HG02943 (cell line): ENCODE measurements around the gene ZBTB48.
"Not testable (repeated sequence)": the region's sequence is repeated elsewhere in the genome, so short reads cannot be mapped to it uniquely, and the experiment has no call there.

Experiments
- ATAC-seq: cut with Tn5 transposase; IDR thresholded peaks from one replicate; pipeline ENCODE4 v1.9.1; 2021; ENCODE audit warnings: mild to moderate bottlenecking, low read depth, moderate library complexity; ENCODE audit not compliant: unreplicated experiment

The ZBTB48 gene

DNA sequence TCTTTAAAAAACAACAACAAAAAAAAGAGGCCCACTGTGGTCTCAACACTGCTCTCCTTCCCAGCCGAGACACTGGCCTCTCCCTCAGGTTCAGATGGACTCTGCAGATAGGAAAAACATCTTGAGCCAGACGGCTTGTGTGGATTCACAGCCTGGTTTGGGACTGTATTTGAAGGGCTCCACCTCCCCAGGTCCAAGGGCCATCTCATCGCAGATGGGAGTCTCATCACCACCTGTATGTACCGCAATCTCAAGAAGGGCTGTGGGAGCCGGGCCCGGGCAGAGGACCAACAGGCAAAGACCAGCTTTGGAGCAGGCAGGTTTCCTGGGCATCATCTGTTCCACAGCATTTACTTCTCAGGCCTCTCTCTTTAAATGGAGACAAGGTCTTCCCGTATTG, 10.3 kb downstream of the ZBTB48 start:
- ATAC-seq: no peak

DNA sequence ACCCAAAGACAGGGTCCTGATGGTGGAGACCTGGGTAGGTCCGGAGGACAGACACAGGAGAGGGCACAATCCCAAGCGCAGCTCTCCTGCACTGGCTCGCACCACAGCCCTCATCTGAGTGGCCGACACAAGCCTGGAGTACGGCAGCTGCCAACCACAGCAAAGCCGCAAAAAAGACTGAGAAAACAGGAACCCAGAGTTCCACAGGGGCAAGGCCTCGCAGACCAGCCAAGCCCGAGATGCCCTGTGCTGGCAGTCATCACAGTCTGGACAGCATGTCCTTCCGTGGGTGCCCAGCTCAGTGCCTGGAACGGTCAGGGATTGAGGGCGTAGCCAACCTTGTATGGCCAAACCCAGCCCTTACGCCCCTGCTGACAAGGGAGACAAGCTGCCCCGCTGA, 11.4 kb downstream of the ZBTB48 start:
- no peak for ATAC-seq

DNA sequence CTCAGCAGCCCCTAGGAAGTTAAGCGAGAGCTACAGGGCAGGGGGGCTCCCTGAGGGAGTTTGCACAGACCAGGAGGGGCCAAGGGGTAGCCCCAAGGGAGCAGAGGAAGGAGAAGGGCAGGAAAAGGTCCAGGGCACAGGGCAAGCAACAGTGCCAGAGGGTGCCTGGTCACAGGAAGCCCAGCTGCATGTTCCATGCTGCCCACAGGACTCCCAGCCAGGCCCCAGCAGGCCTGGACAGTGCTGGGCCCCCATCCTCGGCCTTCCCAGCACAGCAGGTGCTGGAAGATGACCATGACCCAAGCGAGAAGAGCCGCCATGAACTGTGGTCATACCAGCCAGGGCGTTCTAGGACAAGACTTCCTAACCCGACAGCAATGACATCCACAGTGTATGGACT, 11.8 kb downstream of the ZBTB48 start:
- ATAC-seq: no peak

DNA sequence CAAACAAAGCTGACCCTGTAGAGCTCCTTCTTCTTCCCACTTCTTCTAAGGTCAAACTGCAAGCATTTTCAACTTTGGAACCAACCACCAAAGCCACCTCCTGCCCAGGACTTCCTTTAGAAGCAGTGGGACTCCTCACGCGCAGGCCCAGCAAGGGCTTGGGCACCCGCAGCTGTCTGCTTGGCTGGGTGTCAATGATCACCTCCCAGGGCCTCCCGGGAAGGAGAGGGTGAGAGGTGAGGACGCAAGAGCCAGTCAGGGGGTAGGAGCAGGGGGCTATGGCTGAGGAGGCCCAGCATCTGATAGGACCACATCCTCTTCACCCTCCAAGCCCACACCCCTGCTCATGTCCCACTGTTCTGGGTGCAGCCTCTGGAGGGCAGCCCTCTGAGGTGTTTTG, 12.6 kb downstream of the ZBTB48 start:
- no peak for ATAC-seq

DNA sequence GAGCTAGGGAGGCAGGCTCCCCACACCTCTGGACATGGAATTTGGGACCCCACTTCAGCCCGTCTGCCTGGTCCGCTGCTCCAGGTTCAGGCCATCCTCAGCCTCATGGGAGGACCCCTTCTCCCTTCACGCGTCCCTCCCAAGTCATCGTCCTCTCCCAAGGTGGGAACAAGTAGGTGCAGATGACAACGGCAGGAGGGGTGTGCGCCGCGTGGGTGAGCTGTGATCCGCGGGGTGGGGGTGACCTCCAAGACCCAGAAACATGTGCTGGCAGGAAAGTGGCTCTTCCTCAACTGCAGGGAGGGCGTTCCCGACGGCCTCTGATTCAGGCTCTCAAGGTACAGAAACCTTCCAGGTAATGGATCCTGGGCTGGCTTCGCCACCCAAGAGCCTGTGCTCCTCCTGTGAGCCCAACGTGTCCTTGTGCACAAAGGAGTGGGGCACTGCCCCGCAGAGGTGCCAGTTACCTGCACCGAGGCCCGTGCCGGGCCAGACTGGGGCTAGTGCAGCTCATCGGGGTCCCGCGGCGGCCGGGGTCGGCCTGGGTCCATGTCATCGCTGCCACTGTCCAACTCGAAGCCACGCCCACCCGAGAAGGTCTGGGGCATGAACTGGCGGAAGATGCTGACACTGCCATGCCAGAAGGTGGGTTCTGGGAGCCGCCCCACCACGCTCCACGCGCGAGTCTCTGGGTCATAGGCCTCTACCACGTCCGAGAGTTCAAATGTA, 13.2 kb downstream of the ZBTB48 start:
- no peak for ATAC-seq

DNA sequence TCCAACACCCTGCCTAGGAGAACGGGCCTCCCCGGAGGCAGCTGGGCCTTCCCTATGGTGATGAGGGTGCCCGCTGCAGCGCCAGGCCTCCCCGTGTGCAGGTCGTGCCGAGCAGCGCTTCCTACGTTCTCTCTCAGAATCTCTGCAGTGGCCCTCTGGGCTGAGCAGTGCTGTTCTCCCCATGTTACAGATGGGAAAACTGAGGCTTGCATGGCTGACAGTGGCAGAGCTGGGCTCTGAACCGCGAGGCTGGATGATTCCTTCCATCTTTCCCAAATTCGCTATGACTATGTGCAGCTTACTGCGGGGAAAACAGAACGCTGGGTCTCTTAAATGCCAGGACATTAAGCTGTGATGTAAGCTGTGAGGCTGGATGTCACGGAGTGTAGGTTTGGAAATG, 14.0 kb downstream of the ZBTB48 start:
- ATAC-seq: no peak

DNA sequence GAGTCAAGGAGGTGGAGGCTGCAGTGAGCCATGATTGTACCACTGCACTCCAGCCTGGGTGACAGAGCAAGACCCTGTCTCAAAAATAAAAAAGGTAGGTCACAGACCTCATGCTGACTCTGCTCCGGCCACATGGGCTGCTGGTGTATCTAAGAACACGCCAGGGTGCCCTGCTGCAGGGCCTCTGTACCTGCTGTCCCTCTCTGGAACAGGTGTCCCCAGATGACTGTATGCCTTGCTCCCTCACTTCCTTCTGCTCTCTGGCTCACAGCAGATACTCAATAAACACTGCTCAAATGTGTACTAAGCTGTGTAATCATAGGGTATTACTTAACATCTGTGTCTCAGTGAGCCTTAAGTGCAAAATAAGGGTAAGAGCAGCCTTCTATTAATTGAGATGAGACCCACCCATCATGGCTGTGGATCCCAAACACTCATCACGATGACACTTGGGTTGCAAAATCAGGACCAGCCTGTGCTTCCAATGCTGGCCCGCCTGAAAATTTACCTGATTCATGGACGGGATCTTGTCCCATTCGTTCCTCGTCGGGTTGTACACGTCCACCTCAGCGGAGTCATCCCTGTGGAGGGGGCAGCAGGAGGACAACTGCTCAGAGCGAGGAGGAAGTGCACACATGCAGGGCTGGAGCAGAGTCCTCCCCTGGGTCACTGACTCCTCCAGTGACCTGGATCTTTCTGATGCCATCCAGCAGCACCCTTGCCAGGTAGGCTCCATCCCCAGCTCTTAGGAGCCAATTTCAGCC, 15.4 kb downstream of the ZBTB48 start:
- no peak for ATAC-seq

DNA sequence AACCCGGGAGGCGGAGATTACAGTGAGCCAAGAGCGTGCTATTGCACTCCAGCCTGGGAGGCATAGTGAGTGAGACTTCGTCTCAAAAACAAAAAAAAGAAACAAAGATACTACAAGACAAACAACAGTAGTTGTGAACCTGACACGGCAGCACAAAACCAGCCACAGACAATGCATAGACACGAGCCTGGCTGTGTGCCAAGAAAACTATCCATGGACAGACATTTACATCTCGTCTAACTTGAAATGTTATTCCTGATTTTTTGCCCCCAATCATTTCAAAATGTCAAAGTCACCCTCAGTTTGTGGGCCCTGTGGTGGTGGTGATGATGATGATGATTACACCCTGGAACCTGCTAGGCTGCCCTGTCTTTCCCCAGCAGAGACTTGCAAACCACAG, 16.6 kb downstream of the ZBTB48 start:
- no peak for ATAC-seq

DNA sequence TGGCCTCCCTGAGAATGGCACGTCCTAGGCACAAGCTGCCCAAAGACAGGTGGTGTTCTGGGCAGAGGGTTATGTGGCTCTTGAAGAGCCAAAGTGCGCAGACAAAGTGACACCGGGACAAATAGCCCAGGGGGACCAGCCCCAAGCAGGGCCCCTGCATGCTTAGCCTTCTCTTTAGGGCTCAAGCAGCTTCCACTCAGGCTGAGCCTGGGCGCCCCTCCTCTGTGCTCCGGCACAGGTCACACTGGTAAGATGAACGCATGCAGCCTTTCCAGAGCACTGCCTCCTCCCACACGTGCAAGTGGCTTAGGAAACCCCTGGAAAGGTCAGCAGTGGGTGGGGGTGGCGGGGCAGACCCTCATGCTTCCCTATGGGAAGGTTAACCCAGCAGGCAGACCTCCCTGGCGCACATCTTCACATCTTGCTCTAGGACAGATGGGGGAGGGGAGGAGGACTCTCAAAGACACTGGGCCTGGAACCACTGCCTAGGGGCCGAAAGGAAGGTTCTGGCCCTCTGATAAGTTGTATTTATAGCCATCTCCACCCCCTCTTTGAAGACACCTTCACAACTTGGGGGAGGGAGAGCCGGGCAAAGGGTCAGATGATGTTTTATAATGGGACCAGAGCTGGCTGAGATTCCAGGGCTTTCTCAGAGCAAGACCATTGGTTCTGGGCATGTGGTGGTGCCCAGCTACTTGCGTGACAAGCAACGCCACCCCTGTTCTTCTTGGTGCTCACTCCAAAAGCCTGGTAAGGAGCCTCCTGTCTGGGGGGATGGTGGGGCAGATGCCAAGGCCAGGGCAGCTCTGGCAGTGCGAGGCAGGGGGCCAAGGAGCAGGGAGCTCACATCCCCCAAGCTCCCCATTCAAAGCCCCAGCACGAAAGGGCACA, 17.3 kb downstream of the ZBTB48 start:
- no peak for ATAC-seq

DNA sequence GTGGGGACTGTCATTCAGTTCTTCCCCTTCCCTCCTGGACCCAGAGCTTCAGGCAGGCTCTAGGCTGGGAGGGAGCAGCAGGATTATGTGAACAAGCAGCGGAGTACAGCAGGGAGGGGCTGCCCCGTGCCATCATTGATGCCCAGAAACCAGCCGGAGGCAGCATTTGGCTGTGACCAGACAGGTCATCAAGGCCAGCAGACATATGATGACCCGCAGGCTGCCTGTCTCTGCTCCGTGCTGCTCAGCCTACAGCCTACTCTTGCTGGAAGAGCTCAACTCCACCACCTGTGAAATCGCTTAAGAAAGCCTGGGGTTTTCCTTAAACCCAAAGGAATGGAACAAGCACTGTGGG, 18.0 kb downstream of the ZBTB48 start:
- ATAC-seq: no peak

DNA sequence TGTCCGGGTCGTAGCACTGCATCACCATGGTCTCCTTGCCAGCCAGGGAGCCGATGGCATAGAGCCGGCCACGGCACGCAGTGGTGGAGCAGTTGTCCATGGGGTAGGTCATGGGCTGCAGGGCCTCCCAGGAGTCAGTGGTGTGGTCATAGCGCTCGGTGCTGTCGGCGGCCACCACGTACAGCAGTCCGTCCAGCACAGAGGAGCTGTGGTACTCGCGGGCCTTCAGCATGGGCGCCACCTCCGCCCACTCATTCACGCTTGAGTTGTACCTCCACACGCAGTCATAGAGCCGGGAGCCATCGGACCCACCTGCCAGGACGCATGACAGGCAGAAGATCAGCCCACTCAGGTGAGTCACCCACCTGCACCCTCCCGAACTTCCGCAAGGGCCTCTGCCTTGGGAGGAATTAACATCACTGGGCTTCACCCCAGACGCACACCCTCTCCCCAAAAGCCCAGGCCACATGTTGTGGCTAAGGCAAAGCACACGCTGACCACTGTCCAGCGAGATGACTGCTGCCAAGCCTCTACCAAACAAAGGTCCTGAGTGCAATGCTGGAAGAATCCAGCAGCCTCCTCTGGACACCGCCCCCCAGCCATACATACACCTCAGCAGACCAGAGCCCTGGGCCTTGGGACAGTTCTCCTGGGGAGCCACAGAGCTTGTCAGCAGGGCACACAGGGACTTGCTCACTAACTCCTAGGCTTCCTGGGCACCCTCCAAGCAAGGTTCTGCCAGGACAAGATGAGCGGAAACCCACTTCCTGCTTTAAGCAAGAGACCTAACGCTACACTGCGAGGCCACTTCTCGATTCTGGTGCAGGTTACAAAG, 19.6 kb downstream of the ZBTB48 start:
- ATAC-seq: no peak

DNA sequence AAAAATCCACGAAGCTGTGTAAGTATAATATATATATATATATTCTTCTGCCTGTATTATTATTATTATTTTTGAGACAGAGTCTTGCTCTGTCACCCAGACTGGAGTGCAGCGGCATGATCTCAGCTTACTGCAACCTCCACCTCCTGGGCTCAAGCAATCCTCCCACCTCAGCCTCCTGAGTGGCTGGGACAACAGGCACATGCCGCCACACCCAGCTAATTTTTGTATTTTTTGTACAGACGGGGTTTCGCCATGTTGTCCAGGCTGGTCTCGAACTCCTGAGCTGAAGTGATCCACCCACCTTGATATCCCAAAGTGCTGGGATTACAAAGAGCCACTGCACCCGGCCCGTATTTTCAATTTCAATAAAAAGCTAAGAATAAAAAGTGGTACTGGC, 20.2 kb downstream of the ZBTB48 start:
- ATAC-seq: not testable (repeated sequence)

DNA sequence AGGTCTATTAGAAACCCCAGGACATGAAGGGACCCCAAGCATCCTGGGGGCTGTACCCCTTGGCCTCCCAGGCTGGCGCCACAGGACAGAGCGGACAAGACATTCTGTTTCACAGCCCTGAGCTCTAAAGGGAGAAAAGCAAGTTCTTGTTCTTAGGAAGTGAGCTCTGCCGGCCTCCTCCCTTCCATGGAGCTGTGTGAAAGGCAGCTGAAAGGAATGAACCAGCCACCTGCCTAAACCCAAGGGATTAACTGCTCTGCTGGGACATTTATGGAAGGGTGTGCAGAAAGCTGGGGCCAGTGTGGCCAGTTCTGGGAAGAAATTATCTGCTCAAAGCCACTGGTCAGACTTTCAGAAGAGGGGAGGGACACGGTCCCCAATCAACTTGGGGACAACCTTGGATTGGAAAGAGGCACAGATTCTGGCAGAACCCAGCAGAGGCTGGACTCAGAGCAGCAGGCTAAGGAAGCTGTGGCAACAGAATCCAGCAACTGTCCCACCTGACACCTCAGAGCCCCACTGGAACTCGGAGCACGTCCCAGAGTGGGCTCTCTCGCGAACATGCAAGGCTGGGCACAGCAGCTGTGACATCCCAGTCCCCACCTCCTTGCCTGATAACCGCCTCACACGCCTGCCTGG, 20.7 kb downstream of the ZBTB48 start:
- ATAC-seq: no peak

DNA sequence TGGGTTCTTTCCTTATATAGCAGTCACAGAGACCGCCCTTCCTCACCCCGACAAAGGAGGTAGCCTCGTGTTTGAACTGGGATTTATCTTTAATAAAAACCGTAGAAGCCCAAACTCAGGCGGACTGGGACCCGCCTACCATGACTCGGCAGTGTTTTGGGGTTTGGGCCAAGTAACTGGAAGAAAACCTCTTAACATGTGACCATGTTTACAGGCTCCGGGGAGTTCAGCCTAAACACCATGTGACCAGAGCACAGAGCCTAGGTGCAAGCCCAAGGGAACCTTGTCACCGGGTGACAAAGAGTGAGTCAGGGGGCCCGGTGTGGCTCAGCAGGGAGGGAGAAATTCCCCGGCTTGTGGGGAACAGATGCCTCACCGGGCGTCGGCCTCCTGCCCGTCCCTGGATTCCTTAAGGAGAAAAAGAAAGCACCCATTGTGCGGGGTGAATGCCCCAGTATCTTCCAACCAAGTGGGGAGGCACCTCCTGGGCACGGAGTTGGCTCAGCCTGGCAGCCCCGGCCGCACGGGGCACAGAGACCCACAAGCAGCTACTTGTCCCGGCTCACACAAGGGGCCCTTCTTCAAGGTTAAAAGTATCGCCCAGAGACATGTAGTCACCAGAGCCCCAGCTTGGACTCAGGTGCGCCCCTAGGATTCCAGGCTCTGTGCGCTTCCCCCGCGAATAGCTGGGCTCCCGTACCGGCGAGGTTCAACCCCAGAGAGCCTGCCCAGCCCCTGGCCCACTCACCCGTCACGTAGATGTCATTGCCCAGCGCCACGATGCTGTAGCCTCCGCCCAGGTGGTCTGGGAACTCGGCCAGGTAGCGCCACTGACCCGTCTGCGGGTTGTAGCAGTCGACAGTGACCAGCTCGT, 21.5 kb downstream of the ZBTB48 start:
- no peak for ATAC-seq

DNA sequence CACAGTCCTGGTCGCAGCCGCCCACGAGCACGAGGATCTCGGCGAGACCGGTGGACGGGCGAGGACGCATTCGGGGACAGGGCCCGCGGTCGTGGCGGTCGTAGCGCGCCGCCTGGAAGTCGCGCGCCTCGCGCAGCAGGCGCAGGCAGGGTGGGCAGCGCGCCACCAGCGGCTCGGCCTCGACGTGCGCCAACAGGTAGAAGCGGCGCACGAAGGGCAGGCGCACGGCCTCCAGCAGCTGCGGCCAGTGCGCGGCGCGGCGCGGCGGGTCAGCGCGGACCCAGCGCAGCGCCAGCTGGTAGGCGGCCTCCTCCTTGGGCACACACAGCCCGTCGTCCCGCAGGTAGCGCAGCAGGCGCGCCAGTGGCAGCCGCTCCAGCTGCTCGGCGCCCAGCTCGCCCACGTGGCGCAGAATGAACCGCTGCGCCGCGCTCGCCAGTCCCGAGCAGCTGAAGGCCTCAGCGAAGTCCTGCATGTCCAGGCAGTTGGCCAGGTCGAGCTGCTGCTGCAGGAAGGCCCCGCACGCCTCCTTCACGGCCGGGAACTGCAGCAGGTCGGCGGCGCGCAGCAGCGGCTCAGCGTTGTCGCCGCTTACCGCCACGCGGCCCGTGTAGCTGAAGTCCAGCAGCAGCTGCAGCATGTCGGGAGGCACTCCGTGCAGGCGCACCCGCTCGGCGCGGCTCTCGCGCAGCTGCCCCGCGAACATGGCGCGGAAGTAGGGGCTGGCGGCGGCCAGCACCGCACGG, 22.3 kb downstream of the ZBTB48 start:
- ATAC-seq: no peak

DNA sequence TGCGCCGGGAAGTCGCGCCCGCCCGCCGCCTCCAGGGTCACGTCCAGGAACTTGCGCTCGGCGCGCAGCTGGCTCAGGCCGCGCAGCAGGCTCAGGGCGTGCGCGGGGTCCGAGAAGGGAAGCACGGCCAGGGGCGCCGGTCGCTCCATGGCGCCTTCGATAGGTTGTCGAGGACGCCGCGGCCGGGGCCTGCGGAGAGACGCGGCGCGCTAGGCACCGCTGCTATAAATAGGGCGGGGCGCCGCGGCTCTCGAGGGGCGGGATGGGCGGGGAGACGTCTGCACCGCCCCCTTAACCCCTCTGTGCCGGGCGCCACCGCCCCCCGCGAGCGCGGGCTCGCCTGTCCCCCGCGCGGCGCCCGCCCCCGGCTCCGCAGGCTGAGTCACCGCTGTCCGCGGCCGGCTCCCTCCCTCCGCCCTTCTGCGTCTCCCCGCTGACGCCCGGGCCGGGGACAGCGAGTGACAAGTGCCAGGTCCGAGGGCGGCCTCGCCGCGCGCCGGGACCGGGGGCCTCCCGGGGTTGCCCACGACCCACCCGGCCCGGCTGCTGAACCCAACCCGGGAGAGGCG, 23.0 kb downstream of the ZBTB48 start, which contains the start of gene KLHL21:
Gene KLHL21 (minus strand): TSS at position 201 of the 569 bp plus-strand sequence. CDS start 52 bp downstream, at position 149.
- peak; percentile 44 for ATAC-seq

DNA sequence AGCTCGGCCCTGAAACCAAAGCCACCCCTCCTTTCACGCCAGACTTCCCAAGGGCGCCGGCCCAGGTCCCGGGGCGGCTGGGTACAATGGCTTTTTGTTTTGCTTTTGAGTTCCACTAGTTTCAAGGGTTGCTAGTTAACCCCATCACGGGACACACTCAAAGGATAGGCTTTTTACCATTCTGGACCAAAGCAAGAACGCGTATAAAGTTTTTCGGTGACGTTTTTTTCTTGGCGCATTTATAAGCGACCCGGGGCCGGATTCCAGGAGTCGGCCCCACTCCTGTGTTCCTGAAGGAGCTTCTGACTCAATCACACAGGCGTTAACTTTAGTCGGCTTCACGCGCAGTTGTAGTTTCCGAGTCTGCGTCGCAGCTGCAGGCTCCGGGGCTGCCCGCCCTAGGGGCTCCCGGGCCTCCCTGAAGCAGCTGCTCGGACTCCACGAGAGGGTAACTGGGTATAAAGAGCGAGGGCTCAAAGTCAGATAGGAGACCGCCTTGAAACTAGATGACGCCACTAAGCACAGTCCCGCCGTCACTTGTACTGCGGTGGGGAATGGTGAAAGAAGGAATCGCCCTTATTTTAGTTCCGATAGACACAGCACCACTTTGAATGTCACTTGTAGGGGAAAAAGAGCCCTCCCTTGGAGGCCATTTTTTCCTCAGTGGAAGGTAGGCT, 23.6 kb downstream of the ZBTB48 start:
- ATAC-seq: no peak
